Putamen (tissue), 1 donor: ENCODE results near the gene CD2AP.
"Not testable (repeated sequence)": the region's sequence is repeated elsewhere in the genome, so short reads cannot be mapped to it uniquely, and the experiment has no call there.

ENCODE experiments used
- DNase-seq: peaks from one replicate; pipeline ENCODE4 v3.0.0-alpha.2; 2016; ENCODE audit warnings: low spot score

The CD2AP gene

GRCh38 chr6:47496935-47497579, 19.5 kb downstream of the CD2AP start:
- no peak for DNase-seq

- no peak for DNase-seq
Observed at GRCh38 chr6:47502920-47503319, 25.3 kb downstream of the CD2AP start.

DNA sequence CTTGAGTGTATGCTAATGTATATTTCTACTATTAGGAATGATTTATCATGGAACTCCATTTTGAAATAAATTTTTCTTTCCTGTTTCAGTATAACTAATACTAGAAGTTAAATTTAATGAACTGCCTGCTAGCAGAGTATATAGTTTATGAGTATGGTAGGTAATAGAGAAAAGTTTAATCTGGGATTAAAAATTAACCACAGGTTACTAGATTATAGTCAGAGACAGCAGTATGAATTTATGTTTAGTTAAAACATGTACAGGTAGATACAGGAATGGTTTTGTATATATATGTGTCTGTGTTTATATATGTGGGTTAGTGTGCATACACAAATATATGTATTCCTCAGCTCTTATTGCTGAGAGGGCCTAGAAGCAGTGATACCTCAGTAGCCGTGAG, 32.3 kb downstream of the CD2AP start:
- no peak for DNase-seq

- no peak for DNase-seq
Observed at GRCh38 chr6:47512872-47513271, 35.3 kb downstream of the CD2AP start.

DNA sequence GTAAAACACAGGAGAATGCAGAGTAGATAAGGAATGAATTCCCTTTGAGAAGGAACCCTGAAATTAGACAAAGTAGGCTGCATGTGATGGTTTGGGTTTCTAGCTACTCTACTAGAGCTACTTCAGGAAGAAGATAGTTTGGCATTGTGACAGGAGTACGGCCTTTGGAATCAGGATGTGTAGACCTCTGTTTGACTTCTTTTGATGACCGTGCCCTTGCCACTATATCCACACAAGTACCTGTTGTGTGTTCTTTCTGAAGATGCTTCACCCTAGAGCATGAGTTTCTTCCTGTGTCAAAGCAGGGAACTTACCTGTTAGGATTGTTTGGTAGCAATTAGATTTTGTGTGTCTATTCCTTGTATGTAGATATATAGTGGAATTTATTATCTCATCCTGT, 41.7 kb downstream of the CD2AP start:
- DNase-seq, result no peak

GRCh38 chr6:47520282-47520681, 42.7 kb downstream of the CD2AP start:
- DNase-seq, result no peak

- DNase-seq, result no peak
Observed at GRCh38 chr6:47521961-47522360, 44.4 kb downstream of the CD2AP start.

DNA sequence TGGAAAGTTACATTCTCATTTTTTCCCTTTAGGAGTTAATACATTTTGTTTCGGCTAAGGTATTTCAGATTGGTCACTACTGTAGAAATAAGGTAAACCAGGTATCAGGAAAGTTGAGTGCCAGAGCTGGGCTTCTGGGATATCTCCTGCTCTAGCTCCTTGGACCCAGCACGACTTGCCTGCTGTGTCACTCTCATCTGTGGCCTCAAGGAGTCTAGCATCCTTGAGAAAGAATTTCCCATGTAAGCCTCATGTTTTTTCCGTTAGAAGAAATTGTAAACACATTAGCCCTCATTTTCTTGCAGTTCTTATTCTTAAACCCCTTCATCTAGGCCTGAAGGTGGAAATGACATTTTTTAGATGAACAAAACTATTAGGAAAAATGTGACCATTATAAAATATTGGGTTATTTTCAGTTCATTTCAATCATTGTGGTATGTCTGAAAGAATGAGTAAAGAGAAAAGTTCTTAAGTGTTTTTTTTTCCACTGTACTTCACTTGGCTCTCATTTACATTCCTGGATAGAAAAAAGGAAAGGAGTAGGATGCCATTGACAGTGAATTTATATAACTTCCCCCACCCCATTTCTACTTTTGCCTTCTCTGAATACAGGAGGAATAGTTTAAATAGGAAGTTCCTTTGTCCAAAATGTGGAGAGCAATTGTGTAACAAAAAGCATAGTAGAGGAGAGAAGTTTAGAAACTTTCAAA, 46.7 kb downstream of the CD2AP start:
- DNase-seq, result peak; percentile 7

DNA sequence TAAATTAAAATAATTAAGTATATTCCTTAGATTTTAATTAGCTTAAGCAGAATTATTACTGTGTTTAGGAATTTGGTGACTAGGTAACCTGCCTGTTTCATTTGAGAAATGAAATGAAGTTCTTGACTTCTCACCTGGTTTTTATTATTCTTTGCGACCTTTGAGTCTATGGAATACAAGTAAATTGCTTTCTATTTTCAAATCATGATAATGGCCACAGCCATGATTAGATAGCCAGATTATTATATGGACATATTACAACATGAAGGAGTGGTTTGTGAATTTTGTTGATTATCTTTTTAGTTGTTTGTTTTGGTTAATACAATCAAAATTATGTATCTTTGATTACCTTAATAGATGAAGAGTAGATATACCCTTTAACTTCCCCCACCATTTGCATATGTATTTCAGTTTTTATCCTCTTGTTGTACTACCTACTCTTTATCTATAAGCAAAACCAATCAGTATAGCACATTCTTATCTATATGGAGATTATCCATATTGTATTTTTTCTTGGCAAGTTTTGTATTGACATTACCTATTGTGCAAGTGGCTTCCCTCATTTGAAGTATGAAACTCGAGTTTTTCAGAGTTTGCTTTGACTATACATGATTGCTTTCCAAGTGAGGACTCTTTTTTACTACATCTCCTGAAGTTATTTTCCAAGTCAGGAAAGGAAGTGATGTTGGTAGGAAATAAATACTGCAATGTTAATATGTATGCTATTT, 47.9 kb downstream of the CD2AP start:
- DNase-seq, result no peak

GRCh38 chr6:47527274-47527673, 49.7 kb downstream of the CD2AP start:
- DNase-seq, result no peak

DNA sequence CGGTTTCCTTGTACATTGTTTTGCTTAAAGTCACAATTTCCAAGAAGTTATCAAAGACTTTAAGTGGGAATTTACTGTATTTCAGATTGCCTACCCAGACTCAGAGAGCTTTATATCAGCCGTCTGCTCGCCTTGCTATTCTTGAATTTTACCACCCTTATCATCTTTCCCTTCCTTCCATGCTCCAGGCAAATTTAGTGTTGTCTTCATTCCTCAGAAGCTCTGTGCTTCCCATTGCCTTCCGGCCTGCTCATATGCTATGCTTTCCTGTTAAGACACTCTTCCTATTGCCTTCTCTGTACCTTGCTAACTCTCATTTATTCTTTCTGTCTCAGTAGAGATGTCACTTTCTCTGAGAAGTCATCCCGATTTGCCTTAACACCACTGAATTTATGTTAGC, 52.1 kb downstream of the CD2AP start:
- DNase-seq, result no peak

- DNase-seq, result no peak
Observed at GRCh38 chr6:47532981-47533585, 55.5 kb downstream of the CD2AP start.

DNA sequence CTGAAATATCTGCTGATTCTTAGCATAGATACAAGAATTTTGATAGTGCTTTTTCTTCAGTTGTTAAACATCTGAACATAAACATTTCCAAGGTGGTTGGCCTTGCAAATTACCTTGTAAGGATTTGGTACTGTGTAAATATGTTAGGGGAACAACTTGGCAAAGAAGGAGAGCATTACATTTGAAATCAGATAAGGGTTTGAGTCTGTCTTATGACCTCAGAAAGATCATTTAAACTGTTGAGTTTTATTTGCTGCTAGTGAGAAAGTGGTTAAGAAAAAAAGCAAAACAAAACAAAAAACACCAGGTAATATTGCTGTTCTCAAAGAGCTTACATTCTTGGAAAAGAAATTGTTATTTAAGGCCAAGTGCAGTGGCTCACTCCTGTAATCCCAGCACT, 56.5 kb downstream of the CD2AP start:
- DNase-seq, result no peak

GRCh38 chr6:47535316-47536225, 58.0 kb downstream of the CD2AP start:
- DNase-seq, result no peak

- DNase-seq, result no peak
Observed at GRCh38 chr6:47536816-47537401, 59.3 kb downstream of the CD2AP start.

GRCh38 chr6:47545223-47545622, 67.6 kb downstream of the CD2AP start:
- DNase-seq, result no peak

DNA sequence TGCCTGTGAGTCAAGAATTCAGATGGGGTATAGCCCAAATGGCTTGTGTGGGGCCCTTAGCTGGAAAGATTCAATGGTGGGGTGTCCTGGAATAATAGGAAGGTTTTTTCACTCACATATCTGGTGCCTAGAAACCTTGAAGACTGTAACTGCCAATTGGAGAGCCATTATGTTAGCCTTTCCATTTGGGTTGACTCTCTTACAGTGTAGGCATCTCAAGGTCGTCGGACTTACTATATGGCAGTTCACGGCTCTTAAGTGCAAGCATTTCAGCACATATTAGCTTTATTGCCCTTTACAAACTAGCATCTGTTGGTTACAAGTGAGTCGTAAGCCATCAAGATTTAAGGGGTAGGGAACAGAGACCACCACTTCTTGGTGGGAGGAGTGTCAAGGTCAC, 74.1 kb downstream of the CD2AP start:
- no peak for DNase-seq

DNA sequence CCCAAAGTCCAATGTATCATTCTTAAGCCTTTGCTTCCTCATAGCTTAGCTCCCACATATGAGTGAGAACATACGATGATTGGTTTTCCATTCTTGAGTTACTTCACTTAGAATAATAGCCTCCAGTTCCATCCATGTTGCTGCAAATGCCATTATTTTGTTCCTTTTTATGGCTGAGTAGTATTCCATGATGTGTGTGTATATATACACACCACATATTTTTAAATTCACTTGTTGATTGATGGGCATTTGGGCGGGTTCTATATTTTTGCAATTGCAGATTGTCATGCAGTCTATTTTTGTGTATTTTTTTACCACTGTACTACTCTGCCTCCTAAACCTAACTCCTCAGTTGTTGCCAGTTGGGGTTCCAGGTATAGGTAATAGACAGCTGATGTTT, 74.7 kb downstream of the CD2AP start:
- DNase-seq, result no peak

DNA sequence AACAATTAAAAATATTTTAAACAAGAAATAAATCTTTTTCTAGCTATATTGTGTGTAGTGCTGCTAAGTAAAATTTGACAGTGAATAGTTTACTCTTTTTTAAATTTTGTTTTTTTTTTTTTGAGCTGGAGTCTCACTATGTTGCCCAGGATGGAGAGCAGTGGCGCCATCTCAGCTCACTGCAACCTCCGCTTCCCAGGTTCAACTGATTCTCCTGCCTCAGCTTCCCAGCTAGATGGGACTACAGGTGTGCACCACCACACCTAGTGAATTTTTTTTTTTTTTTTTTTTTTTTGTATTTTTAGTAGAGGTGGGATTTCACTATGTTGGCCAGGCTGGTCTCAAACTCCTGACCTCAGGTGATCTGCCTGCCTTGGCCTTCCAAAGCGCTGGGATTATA, 75.7 kb downstream of the CD2AP start:
- not testable (repeated sequence) for DNase-seq

- not testable (repeated sequence) for DNase-seq
Observed at GRCh38 chr6:47556459-47556858, 78.9 kb downstream of the CD2AP start.

DNA sequence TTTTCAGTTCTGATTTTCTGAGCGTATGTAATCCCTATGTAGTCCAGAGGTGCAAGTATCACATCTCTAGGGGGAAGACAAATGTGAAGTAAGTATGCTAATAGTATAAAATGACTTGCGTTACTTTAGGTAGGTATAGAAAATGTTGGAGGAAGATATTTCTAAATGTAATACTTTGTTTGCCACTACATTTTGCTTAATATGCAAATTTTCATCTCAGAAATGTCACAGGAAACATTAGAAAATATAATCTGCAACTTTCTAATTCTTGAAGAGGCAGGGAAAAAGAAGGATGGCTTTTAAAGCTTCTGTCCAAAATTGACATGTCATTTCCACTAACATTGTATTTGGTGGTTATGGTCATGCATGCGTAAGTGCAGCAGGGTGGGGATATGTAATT, 85.6 kb downstream of the CD2AP start:
- DNase-seq, result no peak
